ENCODE results near the gene CFAP65.
A peak's percentile ranks its signal among the peaks of the same experiment; 100 is the strongest.

Gene CFAP65

DNA sequence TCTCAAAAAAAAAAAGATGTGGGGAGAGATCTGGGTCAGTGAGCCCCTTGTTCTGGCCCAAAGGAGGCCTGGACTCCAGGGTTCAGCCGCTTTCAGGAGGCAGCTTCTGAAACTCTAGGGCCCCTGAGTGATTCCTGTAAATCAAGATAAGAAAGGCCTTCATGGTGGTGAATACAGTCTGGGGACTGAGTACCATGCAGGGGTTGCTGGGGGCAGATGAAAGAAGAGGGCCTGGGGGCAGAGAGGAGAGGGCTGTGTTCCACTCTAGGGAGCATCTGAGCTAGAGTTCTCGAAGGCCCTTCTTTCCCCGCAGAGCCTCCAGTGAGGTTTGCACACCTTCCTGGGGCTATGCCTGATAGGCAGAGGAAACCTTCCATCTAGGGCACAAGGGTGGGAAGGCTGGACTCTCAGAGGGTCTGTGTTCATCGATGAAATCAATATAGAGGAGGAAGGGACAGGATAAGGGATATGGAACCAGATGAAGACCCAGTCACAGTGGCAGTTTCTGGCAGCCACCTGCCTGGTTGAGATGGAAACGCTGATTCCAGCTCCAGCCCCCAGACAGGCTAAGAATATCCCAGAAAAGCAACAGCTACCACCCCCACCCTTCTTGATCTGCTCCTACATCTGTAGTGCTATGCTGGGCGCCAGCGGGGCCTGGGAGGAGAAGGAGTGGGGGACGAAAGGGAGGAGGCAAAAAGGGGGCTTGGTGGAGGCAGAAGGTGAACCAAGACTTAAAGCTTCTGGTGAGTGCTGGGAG, 86.6 kb downstream of the CFAP65 start:
- in situ Hi-C loops (cut with HindIII; ENCODE audit: low sequenced_read_pairs) = no loop called here
- TF ChIP-seq, protein P1, sequence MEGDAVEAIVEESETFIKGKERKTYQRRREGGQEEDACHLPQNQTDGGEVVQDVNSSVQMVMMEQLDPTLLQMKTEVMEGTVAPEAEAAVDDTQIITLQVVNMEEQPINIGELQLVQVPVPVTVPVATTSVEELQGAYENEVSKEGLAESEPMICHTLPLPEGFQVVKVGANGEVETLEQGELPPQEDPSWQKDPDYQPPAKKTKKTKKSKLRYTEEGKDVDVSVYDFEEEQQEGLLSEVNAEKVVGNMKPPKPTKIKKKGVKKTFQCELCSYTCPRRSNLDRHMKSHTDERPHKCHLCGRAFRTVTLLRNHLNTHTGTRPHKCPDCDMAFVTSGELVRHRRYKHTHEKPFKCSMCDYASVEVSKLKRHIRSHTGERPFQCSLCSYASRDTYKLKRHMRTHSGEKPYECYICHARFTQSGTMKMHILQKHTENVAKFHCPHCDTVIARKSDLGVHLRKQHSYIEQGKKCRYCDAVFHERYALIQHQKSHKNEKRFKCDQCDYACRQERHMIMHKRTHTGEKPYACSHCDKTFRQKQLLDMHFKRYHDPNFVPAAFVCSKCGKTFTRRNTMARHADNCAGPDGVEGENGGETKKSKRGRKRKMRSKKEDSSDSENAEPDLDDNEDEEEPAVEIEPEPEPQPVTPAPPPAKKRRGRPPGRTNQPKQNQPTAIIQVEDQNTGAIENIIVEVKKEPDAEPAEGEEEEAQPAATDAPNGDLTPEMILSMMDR (IDR thresholded peaks at IDR 0.05; ENCODE audit: low read depth, low read length) = no peak

DNA sequence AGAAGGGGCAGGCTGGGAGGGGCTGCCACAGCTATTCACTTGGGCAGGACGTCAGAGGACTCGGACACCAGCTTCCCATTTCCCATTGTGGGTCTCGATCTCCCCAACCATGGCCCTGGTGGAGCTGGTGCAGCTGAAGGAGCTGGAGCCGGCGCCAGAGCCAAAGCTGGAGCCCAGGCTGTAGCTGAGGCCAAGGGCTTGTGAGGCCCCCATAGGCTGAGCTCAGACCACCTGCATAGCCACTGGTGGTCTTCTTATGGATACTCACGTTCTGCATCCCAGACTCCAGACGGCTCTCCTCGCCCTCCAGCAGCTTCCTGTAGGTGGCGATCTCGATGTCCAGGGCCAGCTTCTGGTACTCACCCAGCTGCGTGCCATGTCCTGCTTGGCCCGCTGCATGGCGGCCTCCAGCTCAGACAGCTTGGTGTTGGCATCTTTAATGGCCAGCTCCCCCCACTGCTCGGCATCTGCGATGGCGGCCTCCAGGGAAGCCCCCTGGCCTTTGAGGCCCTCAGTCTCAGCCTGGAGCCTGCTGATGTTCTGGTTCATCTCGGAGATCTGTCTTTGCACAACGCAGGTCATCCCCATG, 87.9 kb downstream of the CFAP65 start:
- TF ChIP-seq, protein P1 (IDR thresholded peaks at IDR 0.05; ENCODE audit: low read depth, low read length) = peak; percentile 8
- in situ Hi-C loops (cut with HindIII; ENCODE audit: low sequenced_read_pairs) = no loop called here
- DNase-seq (ENCODE audit: low read depth, low spot score) = no peak
- no peak overlapping the region for H3K4me3 ChIP-seq (ENCODE audit: low read depth, low read length)

More for the DNA sequence above, 86.6 kb downstream of the CFAP65 start:
- no peak for DNase-seq (ENCODE audit: low read depth, low spot score)
- no peak overlapping the region for H3K4me3 ChIP-seq (ENCODE audit: low read depth, low read length)

Data from astrocyte of the spinal cord (primary cell).